ENCODE measurements around the gene RBP2. TPM values are rescaled to one million over a fixed set of nuclear protein-coding genes. Genes with fewer than 3 reads are reported as not detected.

The RBP2 gene
- total and polyA plus RNA-seq, 9 donors = 0.13 to 2.3 (median 0.69) TPM; not detected in 6

DNA sequence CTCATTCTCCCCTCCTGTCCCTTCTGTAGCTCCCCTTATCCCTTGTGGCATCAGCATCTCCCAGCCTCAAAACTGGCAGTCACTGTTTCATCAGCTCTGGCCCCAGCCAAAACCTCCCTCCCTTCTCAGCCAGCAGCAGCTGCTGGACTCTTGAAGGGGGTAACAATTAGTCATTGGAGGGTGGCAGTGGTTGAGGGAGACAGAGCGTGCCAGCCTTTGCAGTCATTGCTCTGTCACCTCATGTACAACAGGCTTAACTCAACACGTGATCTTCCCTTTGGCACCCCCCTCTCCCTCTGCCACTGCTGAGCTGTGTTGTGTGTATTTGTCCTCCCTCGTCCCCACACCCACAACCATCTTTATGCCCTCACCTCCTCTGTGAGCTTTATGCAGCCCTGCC lies 28.2 kb downstream of the RBP2 start:
- TF ChIP-seq POLR2A (IDR thresholded peaks at IDR 0.05) = no peak
- TF ChIP-seq, protein P1, sequence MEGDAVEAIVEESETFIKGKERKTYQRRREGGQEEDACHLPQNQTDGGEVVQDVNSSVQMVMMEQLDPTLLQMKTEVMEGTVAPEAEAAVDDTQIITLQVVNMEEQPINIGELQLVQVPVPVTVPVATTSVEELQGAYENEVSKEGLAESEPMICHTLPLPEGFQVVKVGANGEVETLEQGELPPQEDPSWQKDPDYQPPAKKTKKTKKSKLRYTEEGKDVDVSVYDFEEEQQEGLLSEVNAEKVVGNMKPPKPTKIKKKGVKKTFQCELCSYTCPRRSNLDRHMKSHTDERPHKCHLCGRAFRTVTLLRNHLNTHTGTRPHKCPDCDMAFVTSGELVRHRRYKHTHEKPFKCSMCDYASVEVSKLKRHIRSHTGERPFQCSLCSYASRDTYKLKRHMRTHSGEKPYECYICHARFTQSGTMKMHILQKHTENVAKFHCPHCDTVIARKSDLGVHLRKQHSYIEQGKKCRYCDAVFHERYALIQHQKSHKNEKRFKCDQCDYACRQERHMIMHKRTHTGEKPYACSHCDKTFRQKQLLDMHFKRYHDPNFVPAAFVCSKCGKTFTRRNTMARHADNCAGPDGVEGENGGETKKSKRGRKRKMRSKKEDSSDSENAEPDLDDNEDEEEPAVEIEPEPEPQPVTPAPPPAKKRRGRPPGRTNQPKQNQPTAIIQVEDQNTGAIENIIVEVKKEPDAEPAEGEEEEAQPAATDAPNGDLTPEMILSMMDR (IDR thresholded peaks at IDR 0.05) = no peak
- no peak for TF ChIP-seq EP300 (IDR thresholded peaks at IDR 0.05)
- 83 to 93% (median 90%) methylated on average over 3 of the region's 3 CpGs for WGBS, 3 donors

DNA sequence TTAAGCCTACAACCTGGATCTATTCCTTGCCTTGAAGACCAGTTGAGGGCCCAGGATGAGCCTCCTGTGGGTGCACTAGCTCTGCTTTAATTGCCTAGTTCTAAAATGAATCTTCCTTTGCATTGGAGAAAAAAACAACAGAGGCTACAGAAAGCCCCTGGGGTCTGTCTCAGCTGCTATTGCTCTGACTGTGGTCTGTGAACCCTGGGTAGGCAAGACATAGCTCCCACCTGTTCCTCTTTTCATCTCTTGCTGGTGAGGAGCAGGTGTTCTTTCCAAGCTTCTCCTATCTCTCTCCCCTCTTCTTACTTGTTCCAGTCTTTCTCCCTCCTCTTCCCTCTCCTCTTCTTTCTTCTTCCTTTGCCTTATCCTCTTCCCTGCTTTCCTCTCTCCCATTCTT lies 28.8 kb downstream of the RBP2 start:
- H3K4me1 ChIP-seq (ENCODE audit: insufficient read depth) = no peaks in the 10 kb centered on the region
- no peak for TF ChIP-seq POLR2A (IDR thresholded peaks at IDR 0.05)
- TF ChIP-seq EP300 (IDR thresholded peaks at IDR 0.05) = no peak
- TF ChIP-seq, protein P1 (IDR thresholded peaks at IDR 0.05) = no peak
- DNase-seq = no peak
- no peak overlapping the region for H3K27ac ChIP-seq
- no peak overlapping the region for H3K4me3 ChIP-seq
- H3K9me3 ChIP-seq = no peaks in the 10 kb centered on the region
- no peaks in the 10 kb centered on the region for H3K36me3 ChIP-seq
- intact Hi-C loops (cut with DNase I) = no loop called here
- H3K27me3 ChIP-seq = no peaks in the 10 kb centered on the region

More for the DNA sequence above, 28.2 kb downstream of the RBP2 start:
- no peak for DNase-seq
- Histone ChIP-seq H3K4me1 (ENCODE audit: insufficient read depth) (no peaks in the 10 kb centered on the region), H3K9me3 (no peaks in the 10 kb centered on the region), H3K27ac (no peak overlapping the region), H3K36me3 (no peaks in the 10 kb centered on the region), H3K27me3 (no peaks in the 10 kb centered on the region), H3K4me3 (no peak overlapping the region)
- intact Hi-C loops (cut with DNase I) = no loop called here

DNA sequence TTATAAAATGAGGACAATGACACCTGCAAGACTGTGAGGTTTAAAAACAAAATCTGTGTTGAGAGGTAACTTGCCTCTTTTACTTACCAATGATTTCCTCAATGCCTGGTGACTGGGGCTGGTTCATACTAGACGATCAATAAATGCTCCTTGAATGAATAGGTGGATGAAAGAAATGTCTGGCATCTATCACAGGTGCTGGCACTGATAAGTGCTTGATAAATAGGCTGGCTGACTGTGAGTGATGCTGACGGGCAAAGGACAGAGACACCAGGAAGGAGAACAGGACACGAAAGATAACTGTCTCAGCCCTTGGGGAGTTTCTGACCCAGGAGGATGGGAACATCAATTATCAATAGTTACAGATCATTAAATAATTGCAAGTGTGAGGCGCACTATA lies 31.9 kb downstream of the RBP2 start:
- WGBS, 3 donors = 95 to 97% (median 97%) methylated on average over 4 of the region's 4 CpGs
- intact Hi-C loops (cut with DNase I) = no loop called here
- no peaks in the 10 kb centered on the region for H3K27me3 ChIP-seq
- H3K36me3 ChIP-seq = no peaks in the 10 kb centered on the region
- H3K4me3 ChIP-seq = no peak overlapping the region
- TF ChIP-seq POLR2A (IDR thresholded peaks at IDR 0.05) (no peak), EP300 (IDR thresholded peaks at IDR 0.05) (no peak)
- TF ChIP-seq, protein P1 (IDR thresholded peaks at IDR 0.05) = no peak
- H3K9me3 ChIP-seq = no peaks in the 10 kb centered on the region
- H3K27ac ChIP-seq = no peak overlapping the region
- H3K4me1 ChIP-seq (ENCODE audit: insufficient read depth) = no peaks in the 10 kb centered on the region
- DNase-seq = no peak

GRCh38 chr3:139443186-139443585 lies 33.1 kb downstream of the RBP2 start:
- WGBS, 3 donors = 94 to 98% (median 97%) methylated on average over 7 of the region's 7 CpGs
- TF ChIP-seq POLR2A (IDR thresholded peaks at IDR 0.05) = no peak
- TF ChIP-seq EP300 (IDR thresholded peaks at IDR 0.05) = no peak
- TF ChIP-seq, protein P1 (IDR thresholded peaks at IDR 0.05) = no peak
- no peak for DNase-seq
- no peaks in the 10 kb centered on the region for H3K9me3 ChIP-seq
- H3K4me3 ChIP-seq = no peak overlapping the region
- H3K4me1 ChIP-seq (ENCODE audit: insufficient read depth) = no peaks in the 10 kb centered on the region
- no peaks in the 10 kb centered on the region for H3K36me3 ChIP-seq
- no peaks in the 10 kb centered on the region for H3K27me3 ChIP-seq
- no peak overlapping the region for H3K27ac ChIP-seq
- intact Hi-C loops (cut with DNase I) = no loop called here

DNA sequence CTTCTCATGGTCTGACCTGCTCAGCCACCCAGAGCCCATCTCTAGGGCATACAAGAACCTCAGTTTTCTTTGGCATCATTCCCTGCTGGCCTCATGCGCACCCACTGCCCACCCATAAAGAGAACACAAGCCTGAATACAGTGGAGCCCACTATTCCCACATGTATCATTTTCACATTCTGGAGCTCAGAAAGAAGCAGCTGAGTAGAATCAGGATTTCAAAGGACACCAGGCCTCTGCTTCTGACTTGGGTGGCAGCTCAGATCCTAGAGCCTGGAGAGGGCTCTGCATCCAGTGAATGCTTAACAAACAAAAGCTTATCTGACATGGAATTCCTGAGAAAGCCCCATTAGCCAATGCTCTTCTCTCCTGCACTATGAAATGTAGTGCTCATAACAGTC lies 34.7 kb downstream of the RBP2 start:
- intact Hi-C loops (cut with DNase I) = no loop called here
- 84 to 97% (median 84%) methylated on average over 1 of the region's 1 CpG for WGBS, 3 donors
- Histone ChIP-seq H3K4me1 (ENCODE audit: insufficient read depth) (no peaks in the 10 kb centered on the region), H3K9me3 (no peaks in the 10 kb centered on the region), H3K27me3 (no peaks in the 10 kb centered on the region), H3K27ac (no peak overlapping the region), H3K36me3 (no peaks in the 10 kb centered on the region), H3K4me3 (no peak overlapping the region)
- DNase-seq = no peak
- TF ChIP-seq POLR2A (IDR thresholded peaks at IDR 0.05) (no peak), EP300 (IDR thresholded peaks at IDR 0.05) (no peak)
- TF ChIP-seq, protein P1 (IDR thresholded peaks at IDR 0.05) = no peak
